IMR-90 (cell line): ENCODE results near the gene AKAP6. TPM values are rescaled to one million over a fixed set of nuclear protein-coding genes. Genes with fewer than 3 reads are reported as not detected.
A peak's percentile ranks its signal among the peaks of the same experiment; 100 is the strongest.

Experiments
- ATAC-seq: fragments of 200-7000 bp; cut with Tn5 transposase; 2 replicates; pipeline ENCODE4 v1.9.1; 2020; ENCODE audit warnings: low read depth, mild to moderate bottlenecking, moderate library complexity
- BruUV-seq: library from RNA; stranded (reverse); fragments of 400-500 nt; replicated peaks from 2 replicates; lab custom pipeline; 2021; lab: Mats Ljungman, UMichigan
- CTCF ChIA-PET: fragments of 300-600 bp; formaldehyde crosslinking; extraction: SDS; loops from one replicate; lab custom pipeline; 2021; ENCODE audit warnings: antibody characterized with exemption; lab: Yijun Ruan, JAX
- POLR2A ChIA-PET: fragments of 300-600 bp; sonication (Branson Sonifier 250); formaldehyde crosslinking; loops from one replicate; lab custom pipeline; 2022; ENCODE audit warnings: antibody characterized with exemption; ENCODE audit not compliant: unreplicated experiment; lab: Charles Lee
- DNase-seq: peaks from one replicate; pipeline ENCODE4 v3.0.0; 2013
- H2AFZ ChIP-seq: replicated peaks from 2 replicates; pipeline ENCODE3; 2013; ENCODE audit warnings: low read length, mild to moderate bottlenecking; ENCODE audit not compliant: poor library complexity
- H2AK5ac ChIP-seq: 2 replicates; pipeline ENCODE4 v1.6.1; 2013; ENCODE audit warnings: low read depth, low read length, inconsistent platforms
- H2AK9ac ChIP-seq: replicated peaks from 2 replicates; pipeline ENCODE3; 2013; ENCODE audit warnings: mild to moderate bottlenecking, low read depth, low read length, moderate library complexity; ENCODE audit not compliant: poor library complexity
- H2BK120ac ChIP-seq: 2 replicates; pipeline ENCODE4 v1.6.1; 2013; ENCODE audit warnings: low read depth, low read length, inconsistent platforms
- H2BK15ac ChIP-seq: 3 replicates; pipeline ENCODE4 v1.6.1; 2013; ENCODE audit warnings: low read depth, low read length, inconsistent platforms
- H2BK20ac ChIP-seq: 2 replicates; pipeline ENCODE4 v1.6.1; 2013; ENCODE audit warnings: low read depth, mild to moderate bottlenecking, inconsistent platforms, low read length, moderate library complexity
- H2BK5ac ChIP-seq: 2 replicates; pipeline ENCODE4 v1.6.1; 2013; ENCODE audit warnings: mild to moderate bottlenecking, low read depth, low read length, inconsistent platforms; ENCODE audit not compliant: poor library complexity, severe bottlenecking
- H3K14ac ChIP-seq: replicated peaks from 2 replicates; pipeline ENCODE4 v1.6.1; 2013; ENCODE audit warnings: low read depth, low read length, inconsistent platforms
- H3K18ac ChIP-seq: 2 replicates; pipeline ENCODE4 v1.6.1; 2013; ENCODE audit warnings: low read depth, low read length, control low read depth
- H3K23ac ChIP-seq: 2 replicates; pipeline ENCODE4 v1.6.1; 2013; ENCODE audit warnings: low read depth, low read length, inconsistent platforms
- H3K27ac ChIP-seq: 2 replicates; pipeline ENCODE4 v1.5.1; 2013; ENCODE audit warnings: mild to moderate bottlenecking, control low read depth, low read length; ENCODE audit not compliant: insufficient read depth
- H3K27me3 ChIP-seq: 2 replicates; pipeline ENCODE4 v1.6.1; 2013; ENCODE audit warnings: low read length; ENCODE audit not compliant: control insufficient read depth, insufficient read depth
- H3K36me3 ChIP-seq: 2 replicates; pipeline ENCODE4 v1.6.1; 2013; ENCODE audit warnings: low read length, mixed read lengths; ENCODE audit not compliant: control insufficient read depth, insufficient read depth
- H3K4ac ChIP-seq: 2 replicates; pipeline ENCODE4 v1.6.1; 2013; ENCODE audit warnings: low read depth, low read length, inconsistent platforms
- H3K4me1 ChIP-seq: 2 replicates; pipeline ENCODE4 v1.6.1; 2013; ENCODE audit warnings: low read length, mixed read lengths; ENCODE audit not compliant: control insufficient read depth, insufficient read depth
- H3K4me2 ChIP-seq: 2 replicates; pipeline ENCODE4 v1.6.1; 2013; ENCODE audit warnings: low read depth, mild to moderate bottlenecking, control low read depth, low read length, moderate library complexity
- H3K4me3 ChIP-seq: 2 replicates; pipeline ENCODE4 v1.5.1; 2013; ENCODE audit warnings: low read depth, mild to moderate bottlenecking, control low read depth, low read length, moderate library complexity; ENCODE audit not compliant: insufficient read depth
- H3K56ac ChIP-seq: 2 replicates; pipeline ENCODE4 v1.6.1; 2013; ENCODE audit warnings: low read length, inconsistent platforms; ENCODE audit not compliant: insufficient read depth; ENCODE audit errors: extremely low read depth
- H3K79me1 ChIP-seq, 2 experiments: 2 replicates each; pipeline ENCODE4 v1.6.1; 2013; ENCODE audit warnings: low read length in 2 of 2, inconsistent platforms in 1 of 2, low read depth in 1 of 2
- H3K9ac ChIP-seq: 2 replicates; pipeline ENCODE4 v1.6.1; 2013; ENCODE audit warnings: low read depth, low read length, control low read depth
- H3K9me1 ChIP-seq: 2 replicates; pipeline ENCODE4 v1.6.1; 2013; ENCODE audit warnings: low read length, inconsistent platforms; ENCODE audit not compliant: insufficient read depth
- H3K9me3 ChIP-seq: 2 replicates; pipeline ENCODE4 v1.6.1; 2013; ENCODE audit warnings: low read length; ENCODE audit not compliant: control insufficient read depth, insufficient read depth
- H4K20me1 ChIP-seq: 2 replicates; pipeline ENCODE4 v1.6.1; 2013; ENCODE audit warnings: low read length, inconsistent platforms; ENCODE audit not compliant: insufficient read depth
- H4K5ac ChIP-seq: 2 replicates; pipeline ENCODE4 v1.6.1; 2013; ENCODE audit warnings: mild to moderate bottlenecking, low read depth, low read length, control low read depth
- H4K8ac ChIP-seq, 2 experiments: 2 replicates each; pipeline ENCODE4 v1.6.1; 2013; ENCODE audit warnings: low read depth in 2 of 2, low read length in 2 of 2, control low read depth in 1 of 2, inconsistent platforms in 1 of 2
- H4K91ac ChIP-seq: 2 replicates; pipeline ENCODE4 v1.6.1; 2013; ENCODE audit warnings: low read depth, low read length, inconsistent platforms; ENCODE audit not compliant: insufficient read depth
- BHLHE40 ChIP-seq: fragments of 150-350 bp; IDR thresholded peaks from 2 replicates; pipeline ENCODE4 v1.6.1; 2016; ENCODE audit warnings: mild to moderate bottlenecking, low read depth, low read length
- CEBPB ChIP-seq: IDR thresholded peaks from 2 replicates; pipeline ENCODE4 v1.6.1; 2012; ENCODE audit warnings: low read depth, low read length, improper control_type of control experiment
- CHD1 ChIP-seq: IDR thresholded peaks from 2 replicates; pipeline ENCODE4 v1.6.1; 2012; ENCODE audit warnings: low read depth, low read length, improper control_type of control experiment
- FOS ChIP-seq: fragments of 150-350 bp; IDR thresholded peaks from 2 replicates; pipeline ENCODE4 v1.6.1; 2016; ENCODE audit warnings: low read depth, low read length
- MAFK ChIP-seq: IDR thresholded peaks from 2 replicates; pipeline ENCODE4 v1.6.1; 2012; ENCODE audit warnings: low read depth, low read length, improper control_type of control experiment
- MAZ ChIP-seq: IDR thresholded peaks from 2 replicates; pipeline ENCODE4 v1.6.1; 2012; ENCODE audit warnings: low read depth, mild to moderate bottlenecking, low read length, improper control_type of control experiment, moderate library complexity, borderline replicate concordance
- MXI1 ChIP-seq: IDR thresholded peaks from 2 replicates; pipeline ENCODE4 v1.6.1; 2012; ENCODE audit warnings: low read depth, mild to moderate bottlenecking, low read length, moderate library complexity, borderline replicate concordance
- NFE2L2 ChIP-seq: fragments of 150-350 bp; IDR thresholded peaks from 2 replicates; pipeline ENCODE4 v1.6.1; 2016; ENCODE audit warnings: low read depth, mild to moderate bottlenecking, low read length
- POLR2A ChIP-seq: IDR thresholded peaks from 2 replicates; pipeline ENCODE4 v1.6.1; 2012; ENCODE audit warnings: mild to moderate bottlenecking, low read depth, low read length
- RAD21 ChIP-seq: IDR thresholded peaks from 2 replicates; pipeline ENCODE4 v1.6.1; 2012; ENCODE audit warnings: low read length, improper control_type of control experiment
- RCOR1 ChIP-seq: IDR thresholded peaks from 2 replicates; pipeline ENCODE4 v1.6.1; 2012; ENCODE audit warnings: mild to moderate bottlenecking, low read length, improper control_type of control experiment; ENCODE audit not compliant: insufficient replicate concordance
- RFX5 ChIP-seq: IDR thresholded peaks from 2 replicates; pipeline ENCODE4 v1.8.0; 2012; ENCODE audit warnings: low read depth, mild to moderate bottlenecking, low read length, moderate library complexity
- SMC3 ChIP-seq: fragments of 150-350 bp; IDR thresholded peaks from 2 replicates; pipeline ENCODE4 v1.6.1; 2016; ENCODE audit warnings: low read depth, mild to moderate bottlenecking, antibody characterized with exemption, low read length, moderate library complexity
- dilution Hi-C: fragments of 300-500 bp; cut with HindIII; formaldehyde crosslinking; loops from one replicate; pipeline ENCODE4 v1.14.3; 2018; ENCODE audit warnings: low sequenced_read_pairs; ENCODE audit not compliant: unreplicated experiment
- in situ Hi-C: fragments of 300-500 bp; cut with MboI; formaldehyde crosslinking; loops from 3 replicates; pipeline ENCODE4 v1.14.3; 2019; ENCODE audit warnings: low sequenced_read_pairs, inconsistent platforms, mixed read lengths
- intact Hi-C: fragments of 100-400 bp; cut with micrococcal nuclease; formaldehyde crosslinking; loops from 2 replicates; pipeline ENCODE4 v1.10.0; 2022
- polyA plus RNA-seq, 3 experiments: library from polyadenylated mRNA; depleted of rRNA; stranded (reverse); fragments of >200 nt; gene quantifications; 2 replicates each; pipeline ENCODE4 v1.2.3, GENCODE V29; 2012; ENCODE audit warnings: low replicate concordance in 1 of 3
- total RNA-seq: library from RNA; depleted of rRNA; stranded (reverse); fragments of >200 nt; gene quantifications from 2 replicates; pipeline ENCODE4 v1.2.3, GENCODE V29; 2012
- TF ChIP-seq, protein P1 (sequence below): fragments of 150-350 bp; IDR thresholded peaks from 2 replicates; pipeline ENCODE4 v1.6.1; 2016; ENCODE audit warnings: low read depth, mild to moderate bottlenecking, low read length, moderate library complexity, borderline replicate concordance
- TF ChIP-seq, protein P2 (sequence below): conservative IDR thresholded peaks from 2 replicates; pipeline ENCODE4 v1.5.1; 2012; ENCODE audit warnings: mild to moderate bottlenecking, low read depth, low read length, improper control_type of control experiment
- TF ChIP-seq, protein P3 (sequence below): fragments of 150-350 bp; IDR thresholded peaks from 2 replicates; pipeline ENCODE4 v1.6.1; 2017; ENCODE audit warnings: mild to moderate bottlenecking, antibody characterized with exemption, low read length, low read depth

Gene AKAP6
- total and polyA plus RNA-seq, 2 of the 4 experiments (the other 2 are of a cell fraction), result 0.22 to 1.6 TPM

DNA sequence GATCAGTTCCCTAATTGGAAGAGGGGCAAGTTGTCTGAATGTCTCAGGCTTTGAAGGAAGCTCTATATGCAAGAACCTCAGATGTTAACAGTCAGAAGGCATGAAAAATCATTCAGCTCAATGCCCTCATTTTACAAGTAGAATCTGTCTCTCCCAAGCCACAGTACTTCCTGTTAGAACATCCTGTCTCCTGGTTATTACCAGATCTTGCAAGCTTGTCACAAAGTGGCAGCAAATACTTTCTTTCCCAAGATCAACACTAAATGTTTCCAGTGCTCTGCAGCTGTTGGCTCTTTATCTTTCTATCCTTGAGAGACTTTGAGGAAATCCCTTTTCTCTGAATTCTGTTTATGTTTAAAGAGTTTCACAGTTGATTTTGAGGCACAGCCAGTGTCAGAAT is 235.5 kb downstream of the AKAP6 start:
- dilution Hi-C loops, result no loop called here
- Histone ChIP-seq H4K91ac (no peak overlapping the region), H3K9me3 (no peaks in the 10 kb centered on the region), H2BK5ac (peak overlapping the region; percentile 15), H3K9me1 (peaks cover 9% of the 10 kb centered on the region; the same call in 1 of the 2 replicates), H2BK120ac (peak overlapping the region; percentile 13; the same call in 1 of the 2 replicates), H4K20me1 (no peaks in the 10 kb centered on the region), H3K27me3 (no peaks in the 10 kb centered on the region), H2BK15ac (0 out of 3 replicates have a peak overlapping the region, but pooled peaks have one; percentile 7), H3K4me3 (no peak overlapping the region), H3K14ac (no peak overlapping the region), H3K27ac (no peak overlapping the region), H4K5ac (peak overlapping the region; percentile 1; the same call in 1 of the 2 replicates), H2AK5ac (no peak overlapping the region), H3K56ac (no peak overlapping the region), H3K4me2 (peak overlapping the region; percentile 4; the same call in 1 of the 2 replicates), H3K36me3 (no peaks in the 10 kb centered on the region), H3K4me1 (peaks cover 10% of the 10 kb centered on the region), H3K4ac (peak overlapping the region; percentile 1; the same call in 1 of the 2 replicates), H3K18ac (peak overlapping the region; percentile 56; the same call in 1 of the 2 replicates), H4K8ac (no peak overlapping the region), H3K23ac (peak overlapping the region; percentile 0; the same call in 1 of the 2 replicates), H2AK9ac (no peak overlapping the region), H2AFZ (no peak overlapping the region), H2BK20ac (peak overlapping the region; percentile 11; the same call in 1 of the 2 replicates), H3K79me1 (no peaks in the 10 kb centered on the region), H3K9ac (no peak overlapping the region)
- BruUV-seq, result no TSS peak
- ChIA-PET POLR2A (interaction anchor here (0.5 kb wide), 1 partner anchor 1109 kb away, joined by 6 read pairs; no protein-coding TSS in a partner anchor), CTCF (interaction anchor here (0.8 kb wide), 1 partner anchor 63 kb away, joined by 3 read pairs; no protein-coding TSS in a partner anchor)
- no peak for ATAC-seq
- in situ Hi-C loops, result no loop called here
- TF ChIP-seq MXI1 (no peak), MAZ (no peak), RAD21 (no peak), BHLHE40 (no peak), NFE2L2 (no peak), FOS (no peak), CEBPB (no peak), MAFK (no peak), RCOR1 (no peak), RFX5 (no peak), SMC3 (no peak), POLR2A (no peak), CHD1 (no peak)
- TF ChIP-seq, protein P1, sequence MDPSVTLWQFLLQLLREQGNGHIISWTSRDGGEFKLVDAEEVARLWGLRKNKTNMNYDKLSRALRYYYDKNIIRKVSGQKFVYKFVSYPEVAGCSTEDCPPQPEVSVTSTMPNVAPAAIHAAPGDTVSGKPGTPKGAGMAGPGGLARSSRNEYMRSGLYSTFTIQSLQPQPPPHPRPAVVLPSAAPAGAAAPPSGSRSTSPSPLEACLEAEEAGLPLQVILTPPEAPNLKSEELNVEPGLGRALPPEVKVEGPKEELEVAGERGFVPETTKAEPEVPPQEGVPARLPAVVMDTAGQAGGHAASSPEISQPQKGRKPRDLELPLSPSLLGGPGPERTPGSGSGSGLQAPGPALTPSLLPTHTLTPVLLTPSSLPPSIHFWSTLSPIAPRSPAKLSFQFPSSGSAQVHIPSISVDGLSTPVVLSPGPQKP, result no peak
- TF ChIP-seq, protein P2, sequence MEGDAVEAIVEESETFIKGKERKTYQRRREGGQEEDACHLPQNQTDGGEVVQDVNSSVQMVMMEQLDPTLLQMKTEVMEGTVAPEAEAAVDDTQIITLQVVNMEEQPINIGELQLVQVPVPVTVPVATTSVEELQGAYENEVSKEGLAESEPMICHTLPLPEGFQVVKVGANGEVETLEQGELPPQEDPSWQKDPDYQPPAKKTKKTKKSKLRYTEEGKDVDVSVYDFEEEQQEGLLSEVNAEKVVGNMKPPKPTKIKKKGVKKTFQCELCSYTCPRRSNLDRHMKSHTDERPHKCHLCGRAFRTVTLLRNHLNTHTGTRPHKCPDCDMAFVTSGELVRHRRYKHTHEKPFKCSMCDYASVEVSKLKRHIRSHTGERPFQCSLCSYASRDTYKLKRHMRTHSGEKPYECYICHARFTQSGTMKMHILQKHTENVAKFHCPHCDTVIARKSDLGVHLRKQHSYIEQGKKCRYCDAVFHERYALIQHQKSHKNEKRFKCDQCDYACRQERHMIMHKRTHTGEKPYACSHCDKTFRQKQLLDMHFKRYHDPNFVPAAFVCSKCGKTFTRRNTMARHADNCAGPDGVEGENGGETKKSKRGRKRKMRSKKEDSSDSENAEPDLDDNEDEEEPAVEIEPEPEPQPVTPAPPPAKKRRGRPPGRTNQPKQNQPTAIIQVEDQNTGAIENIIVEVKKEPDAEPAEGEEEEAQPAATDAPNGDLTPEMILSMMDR, result no peak
- TF ChIP-seq, protein P3, sequence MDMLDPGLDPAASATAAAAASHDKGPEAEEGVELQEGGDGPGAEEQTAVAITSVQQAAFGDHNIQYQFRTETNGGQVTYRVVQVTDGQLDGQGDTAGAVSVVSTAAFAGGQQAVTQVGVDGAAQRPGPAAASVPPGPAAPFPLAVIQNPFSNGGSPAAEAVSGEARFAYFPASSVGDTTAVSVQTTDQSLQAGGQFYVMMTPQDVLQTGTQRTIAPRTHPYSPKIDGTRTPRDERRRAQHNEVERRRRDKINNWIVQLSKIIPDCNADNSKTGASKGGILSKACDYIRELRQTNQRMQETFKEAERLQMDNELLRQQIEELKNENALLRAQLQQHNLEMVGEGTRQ, result no peak
- intact Hi-C loops, result loop anchor here (5.0 kb wide), 3 partner anchors 52 to 1107 kb away; partner anchors contain the start of gene DTD2
- DNase-seq, result peak; percentile 8
